Trophoblast cell (in vitro differentiated cells and primary cell): ENCODE measurements around the gene WWTR1.
A peak's percentile ranks its signal among the peaks of the same experiment; 100 is the strongest.

Source experiments
- DNase-seq, 2 donors: peaks; one replicate each; pipeline ENCODE4 v3.0.0-alpha.2; 2016
- H2AFZ ChIP-seq: 2 replicates; pipeline ENCODE4 v1.6.1; 2013; ENCODE audit warnings: low read length, moderate library complexity, mild to moderate bottlenecking; ENCODE audit not compliant: insufficient read depth, poor library complexity
- H2AK5ac ChIP-seq: 2 replicates; pipeline ENCODE4 v1.6.1; 2013; ENCODE audit warnings: mild to moderate bottlenecking, low read length
- H2BK120ac ChIP-seq: 2 replicates; pipeline ENCODE4 v1.6.1; 2013; ENCODE audit warnings: low read length, mild to moderate bottlenecking, moderate library complexity; ENCODE audit not compliant: insufficient read depth, poor library complexity
- H2BK12ac ChIP-seq: 2 replicates; pipeline ENCODE4 v1.6.1; 2013; ENCODE audit warnings: mild to moderate bottlenecking, low read length, moderate library complexity
- H2BK5ac ChIP-seq: 2 replicates; pipeline ENCODE4 v1.6.1; 2013; ENCODE audit warnings: low read length, low read depth, moderate library complexity, mild to moderate bottlenecking; ENCODE audit not compliant: poor library complexity
- H3K14ac ChIP-seq: 2 replicates; pipeline ENCODE4 v1.6.1; 2013; ENCODE audit warnings: mild to moderate bottlenecking, low read length
- H3K18ac ChIP-seq: 2 replicates; pipeline ENCODE4 v1.6.1; 2013; ENCODE audit warnings: mild to moderate bottlenecking, low read length
- H3K23ac ChIP-seq: 2 replicates; pipeline ENCODE4 v1.6.1; 2013; ENCODE audit warnings: low read length
- H3K27ac ChIP-seq: 2 replicates; pipeline ENCODE4 v1.5.1; 2013; ENCODE audit warnings: low read depth, mild to moderate bottlenecking, inconsistent platforms, low read length, moderate library complexity
- H3K27me3 ChIP-seq: 2 replicates; pipeline ENCODE4 v1.6.1; 2013; ENCODE audit warnings: inconsistent platforms, mild to moderate bottlenecking, low read length, moderate library complexity; ENCODE audit not compliant: insufficient read depth
- H3K36me3 ChIP-seq, 2 experiments: 1 replicate in 1 of 2; 2 replicates in 1 of 2; pipeline ENCODE4 v1.6.1; 2013; ENCODE audit warnings: low read length in 2 of 2, mild to moderate bottlenecking in 2 of 2, moderate library complexity in 1 of 2; ENCODE audit not compliant: insufficient read depth in 2 of 2, control insufficient read depth in 1 of 2
- H3K4ac ChIP-seq: 2 replicates; pipeline ENCODE4 v1.6.1; 2013; ENCODE audit warnings: low read depth, mild to moderate bottlenecking, low read length, moderate library complexity
- H3K4me1 ChIP-seq, 2 experiments: 1 replicate in 1 of 2; 2 replicates in 1 of 2; pipeline ENCODE4 v1.6.1; 2013; ENCODE audit warnings: low read length in 2 of 2, mild to moderate bottlenecking in 2 of 2, moderate library complexity in 1 of 2; ENCODE audit not compliant: insufficient read depth in 2 of 2, control insufficient read depth in 1 of 2
- H3K4me2 ChIP-seq: 2 replicates; pipeline ENCODE4 v1.6.1; 2013; ENCODE audit warnings: inconsistent platforms, mild to moderate bottlenecking, low read length, moderate library complexity
- H3K4me3 ChIP-seq: 2 replicates; pipeline ENCODE4 v1.5.1; 2013; ENCODE audit warnings: mild to moderate bottlenecking, low read depth, low read length, inconsistent platforms
- H3K79me1 ChIP-seq: one replicate; pipeline ENCODE4 v1.6.1; 2013; ENCODE audit warnings: low read length
- H3K79me2 ChIP-seq: 2 replicates; pipeline ENCODE4 v1.6.1; 2013; ENCODE audit warnings: low read length, mild to moderate bottlenecking; ENCODE audit not compliant: control insufficient read depth, insufficient read depth, poor library complexity
- H3K9ac ChIP-seq: 2 replicates; pipeline ENCODE4 v1.6.1; 2013; ENCODE audit warnings: mild to moderate bottlenecking, low read length
- H3K9me3 ChIP-seq: 2 replicates; pipeline ENCODE4 v1.6.1; 2013; ENCODE audit warnings: low read depth, mild to moderate bottlenecking, control low read depth, inconsistent platforms, low read length; ENCODE audit not compliant: insufficient read depth
- H4K12ac ChIP-seq: 2 replicates; pipeline ENCODE4 v1.6.1; 2013; ENCODE audit warnings: low read depth, mild to moderate bottlenecking, low read length, moderate library complexity
- H4K8ac ChIP-seq: 2 replicates; pipeline ENCODE4 v1.6.1; 2013; ENCODE audit warnings: low read depth, mild to moderate bottlenecking, low read length, moderate library complexity
- H4K91ac ChIP-seq: one replicate; pipeline ENCODE4 v1.6.1; 2013; ENCODE audit warnings: low read depth, mild to moderate bottlenecking, low read length, moderate library complexity
- WGBS: extraction: QIAGEN DNeasy Blood & Tissue Kit; methylation state at CpG from one replicate; pipeline ENCODE4 v1.1.7; 2013; ENCODE audit warnings: missing lambda C conversion rate; ENCODE audit not compliant: insufficient read length, insufficient coverage; ENCODE audit errors: extremely low coverage; 5-methylcytosine and 5-hydroxymethylcytosine counted together

Gene WWTR1

GRCh38 chr3:149577801-149578200 is 80.0 kb downstream of the WWTR1 start:
- peaks cover under 1 to 2% of the 10 kb centered on the region in 2 experiments for H3K36me3 ChIP-seq
- H2BK5ac ChIP-seq: no peak overlapping the region
- H4K8ac ChIP-seq: no peak overlapping the region
- H4K12ac ChIP-seq: no peak overlapping the region
- no peak overlapping the region for H3K4ac ChIP-seq
- H3K27me3 ChIP-seq: no peaks in the 10 kb centered on the region
- H2AFZ ChIP-seq: no peak overlapping the region
- H3K4me3 ChIP-seq: no peak overlapping the region
- no peak overlapping the region for H3K23ac ChIP-seq
- no peak overlapping the region for H2AK5ac ChIP-seq
- WGBS: no CpG with 5 or more reads among the region's 2 CpGs
- peaks cover 33 to 39% of the 10 kb centered on the region in 2 experiments for H3K4me1 ChIP-seq
- no peak overlapping the region for H3K14ac ChIP-seq
- H3K79me2 ChIP-seq: peaks cover 3% of the 10 kb centered on the region
- H3K9ac ChIP-seq: no peak overlapping the region
- no peaks in the 10 kb centered on the region for H3K9me3 ChIP-seq
- H3K4me2 ChIP-seq: no peak overlapping the region
- DNase-seq: peak; percentile 65 to 78
- H3K18ac ChIP-seq: no peak overlapping the region
- H4K91ac ChIP-seq: no peak overlapping the region
- no peak overlapping the region for H2BK12ac ChIP-seq
- peak overlapping the region; percentile 63 for H3K27ac ChIP-seq
- H3K79me1 ChIP-seq: peaks cover 15% of the 10 kb centered on the region
- H2BK120ac ChIP-seq: peak overlapping the region; percentile 46

- Histone ChIP-seq H3K36me3 (peaks cover 2 to 7% of the 10 kb centered on the region in 2 experiments), H3K9me3 (no peaks in the 10 kb centered on the region), H4K91ac (peak overlapping the region; percentile 71), H4K12ac (no peak overlapping the region), H3K14ac (no peak overlapping the region), H3K27me3 (no peaks in the 10 kb centered on the region), H3K27ac (peak overlapping the region; percentile 62), H3K4me2 (peak overlapping the region; percentile 17), H3K4me1 (peaks cover 30 to 38% of the 10 kb centered on the region in 2 experiments), H3K9ac (no peak overlapping the region), H2BK5ac (peak overlapping the region; percentile 54), H2BK12ac (peak overlapping the region; percentile 51), H3K79me2 (peaks cover 3% of the 10 kb centered on the region), H2AFZ (no peak overlapping the region), H3K79me1 (peaks cover 12% of the 10 kb centered on the region), H3K4ac (peak overlapping the region; percentile 35), H2BK120ac (peak overlapping the region; percentile 29), H3K18ac (peak overlapping the region; percentile 87), H3K4me3 (no peak overlapping the region), H4K8ac (no peak overlapping the region), H2AK5ac (peak overlapping the region; percentile 71), H3K23ac (no peak overlapping the region)
- WGBS: no CpG with 5 or more reads among the region's 5 CpGs
- DNase-seq: no peak
These were observed 81.8 kb downstream of the WWTR1 start for GRCh38 chr3:149575961-149576564.

GRCh38 chr3:149575213-149575960 is 82.4 kb downstream of the WWTR1 start:
- Histone ChIP-seq H3K4ac (peak overlapping the region; percentile 35), H3K4me3 (no peak overlapping the region), H3K9me3 (no peaks in the 10 kb centered on the region), H2AK5ac (peak overlapping the region; percentile 71), H3K23ac (no peak overlapping the region), H3K27ac (peak overlapping the region; percentile 62), H2AFZ (no peak overlapping the region), H3K18ac (peak overlapping the region; percentile 87), H2BK12ac (peak overlapping the region; percentile 51), H4K8ac (peak overlapping the region; percentile 24), H3K36me3 (peaks cover 2 to 7% of the 10 kb centered on the region in 2 experiments), H3K79me1 (peaks cover 12% of the 10 kb centered on the region), H3K9ac (no peak overlapping the region), H3K4me1 (peaks cover 30 to 36% of the 10 kb centered on the region in 2 experiments), H2BK120ac (peak overlapping the region; percentile 29), H3K14ac (peak overlapping the region; percentile 25), H4K91ac (peak overlapping the region; percentile 71), H3K4me2 (no peak overlapping the region), H3K27me3 (no peaks in the 10 kb centered on the region), H3K79me2 (peaks cover 3% of the 10 kb centered on the region), H4K12ac (no peak overlapping the region), H2BK5ac (peak overlapping the region; percentile 54)
- no peak for DNase-seq
- WGBS: no CpG with 5 or more reads among the region's 7 CpGs

- H3K9ac ChIP-seq: no peak overlapping the region
- no CpG with 5 or more reads among the region's 6 CpGs for WGBS
- peak overlapping the region; percentile 28 for H3K18ac ChIP-seq
- no peak overlapping the region for H3K4me2 ChIP-seq
- no peak overlapping the region for H2AK5ac ChIP-seq
- no peak overlapping the region for H2BK120ac ChIP-seq
- peaks cover 4 to 12% of the 10 kb centered on the region in 2 experiments for H3K36me3 ChIP-seq
- H3K4me3 ChIP-seq: no peak overlapping the region
- no peak overlapping the region for H2AFZ ChIP-seq
- H3K14ac ChIP-seq: no peak overlapping the region
- peaks cover 3% of the 10 kb centered on the region for H3K79me2 ChIP-seq
- DNase-seq: no peak
- H3K4ac ChIP-seq: no peak overlapping the region
- no peak overlapping the region for H4K8ac ChIP-seq
- no peak overlapping the region for H2BK12ac ChIP-seq
- peaks cover 5% of the 10 kb centered on the region for H3K79me1 ChIP-seq
- no peaks in the 10 kb centered on the region for H3K27me3 ChIP-seq
- H2BK5ac ChIP-seq: no peak overlapping the region
- H3K27ac ChIP-seq: no peak overlapping the region
- H3K23ac ChIP-seq: no peak overlapping the region
- no peak overlapping the region for H4K12ac ChIP-seq
- no peak overlapping the region for H4K91ac ChIP-seq
- peaks cover 20 to 22% of the 10 kb centered on the region in 2 experiments for H3K4me1 ChIP-seq
- no peaks in the 10 kb centered on the region for H3K9me3 ChIP-seq
These were observed 84.9 kb downstream of the WWTR1 start for GRCh38 chr3:149572796-149573414.
